Activated CD8-positive, alpha-beta memory T cell treated with anti-CD3 and anti-CD28 coated beads, Interleukin-2, amount 10 ng/mL, durations not matched to agents 7 days and 5 days (primary cell): ENCODE measurements around the gene FNDC3B. TPM values are rescaled to one million over a fixed set of nuclear protein-coding genes. Genes with fewer than 3 reads are reported as not detected.
A peak's percentile ranks its signal among the peaks of the same experiment; 100 is the strongest.

Experiments used
- ATAC-seq: fragments of 150-1000 bp; cut with Tn5 transposase; one replicate; pipeline ENCODE4 v1.10.0; 2021; ENCODE audit warnings: moderate library complexity
- CTCF ChIA-PET: fragments of 350-600 bp; sonication (Branson Sonifier 250); formaldehyde crosslinking; loops from one replicate; lab custom pipeline; 2021; ENCODE audit warnings: antibody characterized with exemption; lab: Charles Lee
- DNase-seq: peaks from one replicate; pipeline ENCODE4 v3.0.0-alpha.2; 2020
- H3K27ac Mint-ChIP-seq: one replicate; pipeline ENCODE4 v1.8.0; 2021; ENCODE audit warnings: mild to moderate bottlenecking, mixed read lengths
- H3K27me3 Mint-ChIP-seq: one replicate; pipeline ENCODE4 v1.8.0; 2021; ENCODE audit warnings: mixed read lengths
- H3K36me3 Mint-ChIP-seq: one replicate; pipeline ENCODE4 v1.8.0; 2021; ENCODE audit warnings: mild to moderate bottlenecking, mixed read lengths
- H3K4me1 Mint-ChIP-seq: one replicate; pipeline ENCODE4 v1.8.0; 2021; ENCODE audit warnings: mixed read lengths
- H3K4me3 Mint-ChIP-seq: one replicate; pipeline ENCODE4 v1.8.0; 2021; ENCODE audit warnings: mild to moderate bottlenecking, moderate library complexity, mixed read lengths
- H3K9me3 Mint-ChIP-seq: one replicate; pipeline ENCODE4 v1.8.0; 2022; ENCODE audit warnings: low read depth, mixed read lengths
- total RNA-seq, 2 experiments: library from RNA; stranded (reverse); gene quantifications; one replicate each; pipeline ENCODE4 v1.2.3, GENCODE V29; 2021

Gene FNDC3B
- total RNA-seq, 2 experiments from 2014 or later, result 25.4 to 31.1 TPM

- ATAC-seq, result no peak
- Mint-ChIP-seq H3K27me3 (no peaks in the 10 kb centered on the region), H3K27ac (no peak overlapping the region), H3K4me1 (peaks cover 7% of the 10 kb centered on the region), H3K36me3 (peaks cover under 1% of the 10 kb centered on the region), H3K9me3 (no peaks in the 10 kb centered on the region), H3K4me3 (no peak overlapping the region)
- CTCF ChIA-PET, result no interaction called here
- no peak for DNase-seq
Measured at GRCh38 chr3:172167892-172168648, 128.7 kb downstream of the FNDC3B start.

DNA sequence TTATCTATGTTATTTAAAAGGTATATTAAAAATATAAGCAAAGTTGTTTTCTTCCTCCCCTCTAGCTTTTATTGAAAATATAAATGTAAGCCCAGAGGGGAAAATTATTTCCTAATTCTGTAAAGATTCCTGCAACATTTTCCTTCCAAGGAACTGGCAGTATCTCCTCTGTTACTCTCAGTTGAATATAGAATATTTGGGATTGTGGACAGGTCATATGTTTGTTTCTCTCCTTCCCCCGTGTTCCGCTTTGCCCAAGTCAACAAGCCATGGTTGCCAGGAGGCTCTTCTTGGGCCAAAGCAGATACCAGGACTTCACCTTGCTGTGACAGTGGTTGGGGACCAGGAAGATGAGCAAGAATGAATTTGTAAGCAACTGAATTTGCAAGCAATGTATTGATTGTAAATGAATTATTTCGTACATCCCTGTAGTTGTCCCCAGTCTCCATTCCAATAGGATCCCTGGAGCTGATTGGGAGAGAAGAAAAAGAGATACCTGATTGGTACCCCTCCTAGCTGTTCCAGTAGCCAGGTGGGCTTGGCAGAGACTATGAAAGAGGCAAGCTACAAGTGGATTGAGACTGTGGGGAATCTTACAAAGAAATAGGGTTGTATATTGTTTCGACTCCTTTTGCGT is 130.8 kb downstream of the FNDC3B start:
- ATAC-seq, result no peak
- no peaks in the 10 kb centered on the region for H3K9me3 Mint-ChIP-seq
- H3K4me3 Mint-ChIP-seq, result no peak overlapping the region
- no peak for DNase-seq
- peaks cover 7% of the 10 kb centered on the region for H3K4me1 Mint-ChIP-seq
- H3K27ac Mint-ChIP-seq, result no peak overlapping the region
- H3K27me3 Mint-ChIP-seq, result no peaks in the 10 kb centered on the region
- CTCF ChIA-PET, result no interaction called here
- H3K36me3 Mint-ChIP-seq, result peaks cover 4% of the 10 kb centered on the region

DNA sequence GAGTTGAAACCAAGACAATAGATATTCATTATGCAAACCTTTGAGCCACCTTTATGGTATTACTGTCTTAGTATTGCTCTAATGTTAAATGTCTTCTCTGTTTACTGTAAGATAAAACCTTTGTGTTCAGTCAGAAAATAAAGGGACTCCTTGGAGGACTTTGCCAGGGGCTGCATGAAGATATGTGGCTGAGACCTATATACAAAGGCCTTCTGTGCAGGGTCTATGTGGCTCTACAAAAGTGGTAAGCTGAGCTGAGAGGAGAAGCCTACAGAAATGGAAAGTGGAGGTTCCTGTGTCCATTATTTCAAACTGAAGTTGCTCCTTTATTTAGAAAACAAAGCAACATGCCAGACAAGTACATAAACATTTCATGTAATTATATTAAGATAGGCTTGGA is 131.5 kb downstream of the FNDC3B start:
- DNase-seq (no peak), ATAC-seq (no peak)
- H3K4me1 Mint-ChIP-seq, result peaks cover 7% of the 10 kb centered on the region
- no peak overlapping the region for H3K27ac Mint-ChIP-seq
- H3K4me3 Mint-ChIP-seq, result no peak overlapping the region
- CTCF ChIA-PET, result no interaction called here
- H3K36me3 Mint-ChIP-seq, result peaks cover 4% of the 10 kb centered on the region
- no peaks in the 10 kb centered on the region for H3K27me3 Mint-ChIP-seq
- no peaks in the 10 kb centered on the region for H3K9me3 Mint-ChIP-seq

DNA sequence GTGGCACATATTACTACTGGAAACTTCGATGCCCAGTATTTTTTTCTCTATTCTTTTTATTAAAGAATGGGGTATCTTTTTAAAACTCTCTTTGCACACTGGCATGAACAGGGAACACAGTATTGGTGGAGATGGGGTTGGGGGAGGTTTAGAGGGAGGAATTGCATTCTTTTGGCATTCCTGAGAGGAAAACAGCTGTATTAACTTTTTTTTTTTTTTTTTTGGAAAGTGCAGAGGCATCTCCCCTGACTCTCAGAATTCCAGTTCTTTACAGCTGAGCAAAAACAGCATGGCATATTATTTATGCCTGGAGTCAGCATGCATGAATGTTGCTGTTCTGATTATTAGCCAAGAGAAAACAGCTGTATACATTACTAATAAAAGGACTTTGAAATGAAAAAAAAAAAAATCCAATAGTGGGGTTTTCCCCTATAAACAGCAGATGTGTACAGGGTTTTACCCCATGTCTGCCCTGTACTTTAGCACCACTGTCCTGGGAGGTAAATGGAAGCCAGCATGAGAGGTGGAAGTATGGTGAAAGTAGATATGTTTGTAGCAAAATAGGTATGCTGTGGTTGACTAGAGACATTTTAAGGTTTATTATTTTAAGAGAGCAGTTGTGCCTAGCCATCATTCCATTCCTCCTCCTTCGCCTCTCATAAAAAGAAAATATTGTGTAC is 132.2 kb downstream of the FNDC3B start:
- H3K4me3 Mint-ChIP-seq, result no peak overlapping the region
- CTCF ChIA-PET, result no interaction called here
- ATAC-seq, result no peak
- H3K4me1 Mint-ChIP-seq, result peaks cover 7% of the 10 kb centered on the region
- no peak overlapping the region for H3K27ac Mint-ChIP-seq
- no peak for DNase-seq
- no peaks in the 10 kb centered on the region for H3K27me3 Mint-ChIP-seq
- H3K9me3 Mint-ChIP-seq, result no peaks in the 10 kb centered on the region
- peaks cover 4% of the 10 kb centered on the region for H3K36me3 Mint-ChIP-seq

- no peaks in the 10 kb centered on the region for H3K27me3 Mint-ChIP-seq
- ATAC-seq, result no peak
- peaks cover 9% of the 10 kb centered on the region for H3K36me3 Mint-ChIP-seq
- no peak overlapping the region for H3K4me3 Mint-ChIP-seq
- CTCF ChIA-PET, result no interaction called here
- peaks cover 7% of the 10 kb centered on the region for H3K4me1 Mint-ChIP-seq
- peak overlapping the region; percentile 16 for H3K27ac Mint-ChIP-seq
- no peaks in the 10 kb centered on the region for H3K9me3 Mint-ChIP-seq
- no peak for DNase-seq
Measured at GRCh38 chr3:172173316-172174254, 134.2 kb downstream of the FNDC3B start.

DNA sequence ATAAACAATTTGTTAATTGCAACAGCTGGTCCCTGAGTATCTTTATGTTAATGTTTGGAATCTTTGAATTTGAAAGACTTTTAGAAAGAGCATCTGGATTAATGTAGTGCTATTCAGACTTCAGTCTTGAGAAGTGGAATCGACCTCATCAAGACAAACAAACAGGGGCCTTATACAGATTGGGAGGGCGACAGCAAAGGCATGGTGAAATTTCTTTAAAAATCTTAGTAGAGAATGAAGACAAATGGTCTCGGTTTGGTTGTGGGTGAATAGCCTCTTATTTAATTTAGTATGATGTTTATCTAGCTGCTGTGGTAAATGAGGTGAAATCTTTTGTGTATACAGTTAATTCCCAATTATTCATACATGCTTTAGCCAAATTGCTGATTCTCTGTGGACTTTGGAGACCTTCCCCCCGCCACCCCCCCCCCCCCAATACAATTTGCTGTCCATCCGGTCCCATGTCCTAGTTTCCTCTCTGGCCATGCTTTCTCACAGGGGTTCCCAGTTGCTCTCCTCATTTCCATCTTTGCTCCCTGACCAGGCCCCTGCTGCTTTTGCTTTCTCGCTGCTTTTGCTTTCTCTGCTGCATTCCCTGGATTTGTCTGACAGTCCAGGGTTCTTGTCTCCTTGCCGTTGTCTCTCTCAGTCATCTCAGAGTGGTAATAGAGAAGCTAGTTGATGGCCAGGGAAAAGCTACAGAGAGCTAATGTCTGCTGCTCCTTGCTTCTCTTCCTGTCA is 135.3 kb downstream of the FNDC3B start:
- H3K4me1 Mint-ChIP-seq, result no peaks in the 10 kb centered on the region
- H3K36me3 Mint-ChIP-seq, result peaks cover 9% of the 10 kb centered on the region
- H3K27me3 Mint-ChIP-seq, result no peaks in the 10 kb centered on the region
- H3K9me3 Mint-ChIP-seq, result no peaks in the 10 kb centered on the region
- no peak for ATAC-seq
- no peak overlapping the region for H3K27ac Mint-ChIP-seq
- CTCF ChIA-PET, result no interaction called here
- DNase-seq, result no peak
- H3K4me3 Mint-ChIP-seq, result no peak overlapping the region

GRCh38 chr3:172175254-172175599 is 135.8 kb downstream of the FNDC3B start:
- Mint-ChIP-seq H3K27me3 (no peaks in the 10 kb centered on the region), H3K4me3 (no peak overlapping the region), H3K27ac (no peak overlapping the region), H3K36me3 (peaks cover 12% of the 10 kb centered on the region), H3K4me1 (peaks cover 3% of the 10 kb centered on the region), H3K9me3 (no peaks in the 10 kb centered on the region)
- CTCF ChIA-PET, result no interaction called here
- ATAC-seq, result no peak
- no peak for DNase-seq

DNA sequence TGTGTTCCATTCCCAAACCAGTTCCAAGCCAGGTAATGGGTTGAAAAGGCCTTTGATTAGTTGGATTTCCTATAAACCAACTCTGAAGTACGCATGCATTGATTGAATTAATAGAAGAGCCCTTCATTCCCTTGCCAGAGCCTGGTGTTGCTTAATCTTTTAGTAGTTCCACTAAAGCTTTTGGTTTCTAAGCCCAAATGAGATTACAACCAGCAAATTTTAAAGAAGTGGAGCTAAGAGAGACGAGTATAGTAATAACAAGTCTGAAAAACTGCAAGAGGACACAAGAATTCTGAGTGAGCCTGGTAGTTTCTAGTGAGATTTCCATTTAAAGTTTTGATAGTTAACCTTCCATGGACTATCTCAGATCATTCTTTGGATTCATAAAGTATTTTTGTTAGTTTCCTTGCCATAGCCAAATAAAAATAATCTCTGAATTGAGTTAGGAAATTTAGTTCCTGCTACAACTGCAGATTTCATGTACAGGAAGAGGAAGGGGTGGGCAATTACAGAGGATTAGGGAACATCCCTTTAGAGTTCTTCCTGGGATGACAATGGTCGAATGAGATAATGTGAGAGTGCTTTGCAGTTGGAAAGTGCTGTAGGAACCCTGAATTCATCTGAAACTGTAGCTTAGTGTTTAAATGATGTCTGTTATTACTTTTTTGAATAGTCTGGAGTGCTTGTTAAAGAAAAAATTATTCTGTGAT is 136.8 kb downstream of the FNDC3B start:
- H3K27me3 Mint-ChIP-seq, result no peaks in the 10 kb centered on the region
- no peaks in the 10 kb centered on the region for H3K9me3 Mint-ChIP-seq
- CTCF ChIA-PET, result no interaction called here
- no peak for DNase-seq
- peaks cover 16% of the 10 kb centered on the region for H3K36me3 Mint-ChIP-seq
- no peak for ATAC-seq
- H3K4me1 Mint-ChIP-seq, result peaks cover 5% of the 10 kb centered on the region
- H3K4me3 Mint-ChIP-seq, result no peak overlapping the region
- H3K27ac Mint-ChIP-seq, result no peak overlapping the region

DNA sequence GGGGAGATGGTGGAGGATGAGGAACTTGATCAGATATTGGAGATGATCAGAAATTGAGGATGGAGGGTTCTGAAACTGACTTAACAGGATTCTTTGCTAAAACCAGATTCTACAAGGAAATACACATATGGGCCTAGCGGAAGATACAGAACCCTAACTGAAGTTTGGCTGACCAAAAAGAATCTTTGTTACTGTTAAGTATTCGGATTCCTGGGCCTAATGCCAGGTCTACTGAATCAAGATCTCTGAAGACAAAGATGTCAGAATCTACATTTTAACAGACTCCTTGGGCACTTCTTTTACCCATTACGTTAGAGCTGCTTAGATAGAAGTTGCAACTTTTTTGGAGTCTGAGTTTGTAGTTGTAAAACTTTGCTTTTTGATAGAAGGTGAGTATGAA is 137.7 kb downstream of the FNDC3B start:
- ATAC-seq (no peak), DNase-seq (no peak)
- H3K36me3 Mint-ChIP-seq, result peaks cover 16% of the 10 kb centered on the region
- peaks cover 9% of the 10 kb centered on the region for H3K4me1 Mint-ChIP-seq
- H3K9me3 Mint-ChIP-seq, result no peaks in the 10 kb centered on the region
- no peaks in the 10 kb centered on the region for H3K27me3 Mint-ChIP-seq
- H3K4me3 Mint-ChIP-seq, result no peak overlapping the region
- CTCF ChIA-PET, result no interaction called here
- no peak overlapping the region for H3K27ac Mint-ChIP-seq

DNA sequence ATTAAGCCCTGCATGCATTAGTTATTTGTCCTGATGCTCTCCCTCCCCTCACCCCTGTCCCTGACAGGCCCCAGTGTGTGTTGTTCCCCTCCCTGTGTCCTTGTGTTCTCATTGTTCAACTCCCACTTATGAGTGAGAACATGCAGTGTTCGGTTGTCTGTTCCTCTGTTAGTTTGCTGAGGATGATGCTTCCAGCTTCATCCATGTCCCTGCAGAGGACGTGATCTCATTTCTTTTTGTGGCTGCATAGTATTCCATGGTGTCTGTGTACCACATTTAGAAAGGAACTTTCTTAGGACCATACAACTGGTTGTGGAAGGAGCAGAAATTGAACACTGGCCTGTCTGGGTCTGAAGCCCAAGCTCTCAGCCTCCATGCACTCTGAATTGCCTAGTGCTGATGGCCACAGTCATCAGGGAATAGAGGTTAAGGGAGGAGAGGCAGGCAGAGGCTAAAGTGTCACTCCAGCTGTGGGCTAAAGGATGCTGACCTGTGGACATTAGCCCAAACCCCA is 138.5 kb downstream of the FNDC3B start:
- no peak overlapping the region for H3K27ac Mint-ChIP-seq
- peaks cover 16% of the 10 kb centered on the region for H3K36me3 Mint-ChIP-seq
- CTCF ChIA-PET, result no interaction called here
- no peak overlapping the region for H3K4me3 Mint-ChIP-seq
- H3K27me3 Mint-ChIP-seq, result no peaks in the 10 kb centered on the region
- peaks cover 15% of the 10 kb centered on the region for H3K4me1 Mint-ChIP-seq
- no peaks in the 10 kb centered on the region for H3K9me3 Mint-ChIP-seq
- ATAC-seq, result no peak
- no peak for DNase-seq

- CTCF ChIA-PET, result no interaction called here
- H3K9me3 Mint-ChIP-seq, result no peaks in the 10 kb centered on the region
- H3K36me3 Mint-ChIP-seq, result peaks cover 13% of the 10 kb centered on the region
- ATAC-seq, result no peak
- no peaks in the 10 kb centered on the region for H3K27me3 Mint-ChIP-seq
- no peak overlapping the region for H3K4me3 Mint-ChIP-seq
- no peak overlapping the region for H3K27ac Mint-ChIP-seq
- DNase-seq, result no peak
- peaks cover 15% of the 10 kb centered on the region for H3K4me1 Mint-ChIP-seq
Measured at GRCh38 chr3:172179680-172180399, 140.5 kb downstream of the FNDC3B start.
